Left ventricle myocardium inferior (tissue), 1 donor: ENCODE measurements around the gene WWC2. TPM values are rescaled to one million over a fixed set of nuclear protein-coding genes. Genes with fewer than 3 reads are reported as not detected.

Experiments used
- DNase-seq: peaks from one replicate; pipeline ENCODE4 v3.0.0-alpha.2; 2020
- H3K27ac ChIP-seq: fragments of 200-600 bp; replicated peaks from 2 replicates; pipeline ENCODE4 v1.8.0; 2021
- H3K27me3 ChIP-seq: fragments of 200-600 bp; 2 replicates; pipeline ENCODE4 v1.8.0; 2021; ENCODE audit warnings: low read depth
- H3K36me3 ChIP-seq: fragments of 200-600 bp; 2 replicates; pipeline ENCODE4 v1.8.0; 2021
- H3K4me1 ChIP-seq: fragments of 200-600 bp; 2 replicates; pipeline ENCODE4 v1.8.0; 2021
- H3K4me3 ChIP-seq: fragments of 200-600 bp; 2 replicates; pipeline ENCODE4 v1.8.0; 2021; ENCODE audit warnings: mild to moderate bottlenecking, moderate library complexity
- H3K9me3 ChIP-seq: fragments of 200-600 bp; replicated peaks from 2 replicates; pipeline ENCODE4 v1.8.0; 2021
- intact Hi-C: fragments of 100-400 bp; cut with micrococcal nuclease; formaldehyde crosslinking; loops from one replicate; pipeline ENCODE4 v1.11.0; 2022
- total RNA-seq: library from RNA; stranded (reverse); fragmentation: NEBNext Ultra II Directional; extraction: Animal tissue kit (Norgen Biotek cat#: 25700); gene quantifications from one replicate; pipeline ENCODE4 v1.2.1, GENCODE V29; 2021
- TF ChIP-seq, protein P1 (sequence below): fragments of 200-600 bp; IDR thresholded peaks from 2 replicates; pipeline ENCODE4 v1.8.0; 2021; ENCODE audit warnings: antibody characterized with exemption, mild to moderate bottlenecking, borderline replicate concordance
- donor health status: DM: no; HTN: yes; CAD: no; lungs with severe emphysema.

WWC2 gene
- total RNA-seq, 1 donor from 2014 or later: 42.3 TPM

DNA sequence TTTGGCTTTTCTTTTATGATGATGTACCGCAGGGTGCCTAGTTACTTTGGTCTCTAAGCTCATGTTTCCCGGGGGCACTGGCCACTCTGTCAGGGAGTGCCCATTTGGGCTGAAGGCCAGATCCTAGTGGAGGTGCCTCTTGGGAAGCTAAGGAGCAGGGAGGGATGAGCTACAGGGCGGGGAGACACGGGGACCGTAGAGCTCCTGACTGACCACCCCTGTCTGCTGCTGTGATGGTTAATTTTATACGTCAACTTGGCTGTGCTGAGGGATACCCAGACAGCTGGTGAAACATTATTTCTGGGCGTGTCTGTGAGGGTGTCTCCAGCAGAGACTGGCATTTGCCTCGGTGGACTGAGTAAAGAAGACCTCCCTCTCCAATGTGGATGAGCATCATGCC, 248.1 kb downstream of the WWC2 start:
- Histone ChIP-seq H3K9me3 (no peaks in the 10 kb centered on the region), H3K4me1 (peaks cover 10% of the 10 kb centered on the region), H3K27ac (no peak overlapping the region), H3K36me3 (no peaks in the 10 kb centered on the region), H3K4me3 (no peak overlapping the region), H3K27me3 (peaks cover 70% of the 10 kb centered on the region)
- no peak for DNase-seq
- intact Hi-C loops: no loop called here
- TF ChIP-seq, protein P1, sequence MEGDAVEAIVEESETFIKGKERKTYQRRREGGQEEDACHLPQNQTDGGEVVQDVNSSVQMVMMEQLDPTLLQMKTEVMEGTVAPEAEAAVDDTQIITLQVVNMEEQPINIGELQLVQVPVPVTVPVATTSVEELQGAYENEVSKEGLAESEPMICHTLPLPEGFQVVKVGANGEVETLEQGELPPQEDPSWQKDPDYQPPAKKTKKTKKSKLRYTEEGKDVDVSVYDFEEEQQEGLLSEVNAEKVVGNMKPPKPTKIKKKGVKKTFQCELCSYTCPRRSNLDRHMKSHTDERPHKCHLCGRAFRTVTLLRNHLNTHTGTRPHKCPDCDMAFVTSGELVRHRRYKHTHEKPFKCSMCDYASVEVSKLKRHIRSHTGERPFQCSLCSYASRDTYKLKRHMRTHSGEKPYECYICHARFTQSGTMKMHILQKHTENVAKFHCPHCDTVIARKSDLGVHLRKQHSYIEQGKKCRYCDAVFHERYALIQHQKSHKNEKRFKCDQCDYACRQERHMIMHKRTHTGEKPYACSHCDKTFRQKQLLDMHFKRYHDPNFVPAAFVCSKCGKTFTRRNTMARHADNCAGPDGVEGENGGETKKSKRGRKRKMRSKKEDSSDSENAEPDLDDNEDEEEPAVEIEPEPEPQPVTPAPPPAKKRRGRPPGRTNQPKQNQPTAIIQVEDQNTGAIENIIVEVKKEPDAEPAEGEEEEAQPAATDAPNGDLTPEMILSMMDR: no peak

DNA sequence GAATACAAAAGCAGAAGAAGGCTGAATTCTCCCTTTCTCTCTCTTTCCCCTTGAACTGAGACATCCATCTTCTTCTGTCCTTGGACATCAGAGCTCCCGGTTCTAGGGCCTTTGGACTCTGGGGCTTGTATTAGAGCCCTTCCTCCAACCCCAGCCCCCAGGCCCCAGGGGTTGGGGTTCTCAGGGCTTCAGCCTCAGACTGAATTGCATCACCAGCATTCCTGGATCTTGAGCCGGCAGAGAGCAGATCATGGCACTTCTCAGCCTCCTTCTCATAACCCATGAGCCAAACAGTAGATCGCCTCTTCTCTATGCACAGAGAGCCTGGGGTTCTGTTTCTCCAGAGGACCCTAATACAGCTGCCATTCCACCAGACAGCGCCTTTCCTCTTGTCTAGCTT, 248.5 kb downstream of the WWC2 start:
- no peak for DNase-seq

DNA sequence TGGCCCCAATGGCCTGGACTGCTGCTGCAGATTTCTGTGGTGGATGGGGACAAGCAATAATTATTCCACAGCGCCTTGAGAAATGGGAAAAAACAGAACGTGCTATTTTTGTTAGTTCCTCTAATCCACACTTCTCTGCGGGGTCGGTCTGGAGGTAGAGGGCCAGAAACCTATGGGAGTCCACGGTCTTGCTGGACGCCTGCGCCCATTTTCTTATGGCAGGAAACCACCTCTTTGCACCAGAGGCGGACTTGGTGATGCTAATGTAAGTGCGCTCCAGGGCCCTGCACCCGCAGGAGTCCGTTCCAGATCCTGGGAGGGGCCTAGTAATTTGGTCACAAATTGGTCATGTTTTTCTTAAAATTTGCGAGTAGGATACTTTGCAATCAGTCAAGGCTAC, 249.1 kb downstream of the WWC2 start:
- no peaks in the 10 kb centered on the region for H3K9me3 ChIP-seq
- no peak overlapping the region for H3K27ac ChIP-seq
- intact Hi-C loops: no loop called here
- H3K4me3 ChIP-seq: no peak overlapping the region
- peaks cover 2% of the 10 kb centered on the region for H3K4me1 ChIP-seq
- no peaks in the 10 kb centered on the region for H3K36me3 ChIP-seq
- no peak for DNase-seq
- H3K27me3 ChIP-seq: peaks cover 60% of the 10 kb centered on the region
- TF ChIP-seq, protein P1: no peak

More for the DNA sequence above, 248.5 kb downstream of the WWC2 start:
- no peak overlapping the region for H3K27ac ChIP-seq
- no peak overlapping the region for H3K4me3 ChIP-seq
- H3K9me3 ChIP-seq: no peaks in the 10 kb centered on the region
- H3K4me1 ChIP-seq: peaks cover 8% of the 10 kb centered on the region
- intact Hi-C loops: no loop called here
- peaks cover 66% of the 10 kb centered on the region for H3K27me3 ChIP-seq
- TF ChIP-seq, protein P1: no peak
- H3K36me3 ChIP-seq: no peaks in the 10 kb centered on the region

DNA sequence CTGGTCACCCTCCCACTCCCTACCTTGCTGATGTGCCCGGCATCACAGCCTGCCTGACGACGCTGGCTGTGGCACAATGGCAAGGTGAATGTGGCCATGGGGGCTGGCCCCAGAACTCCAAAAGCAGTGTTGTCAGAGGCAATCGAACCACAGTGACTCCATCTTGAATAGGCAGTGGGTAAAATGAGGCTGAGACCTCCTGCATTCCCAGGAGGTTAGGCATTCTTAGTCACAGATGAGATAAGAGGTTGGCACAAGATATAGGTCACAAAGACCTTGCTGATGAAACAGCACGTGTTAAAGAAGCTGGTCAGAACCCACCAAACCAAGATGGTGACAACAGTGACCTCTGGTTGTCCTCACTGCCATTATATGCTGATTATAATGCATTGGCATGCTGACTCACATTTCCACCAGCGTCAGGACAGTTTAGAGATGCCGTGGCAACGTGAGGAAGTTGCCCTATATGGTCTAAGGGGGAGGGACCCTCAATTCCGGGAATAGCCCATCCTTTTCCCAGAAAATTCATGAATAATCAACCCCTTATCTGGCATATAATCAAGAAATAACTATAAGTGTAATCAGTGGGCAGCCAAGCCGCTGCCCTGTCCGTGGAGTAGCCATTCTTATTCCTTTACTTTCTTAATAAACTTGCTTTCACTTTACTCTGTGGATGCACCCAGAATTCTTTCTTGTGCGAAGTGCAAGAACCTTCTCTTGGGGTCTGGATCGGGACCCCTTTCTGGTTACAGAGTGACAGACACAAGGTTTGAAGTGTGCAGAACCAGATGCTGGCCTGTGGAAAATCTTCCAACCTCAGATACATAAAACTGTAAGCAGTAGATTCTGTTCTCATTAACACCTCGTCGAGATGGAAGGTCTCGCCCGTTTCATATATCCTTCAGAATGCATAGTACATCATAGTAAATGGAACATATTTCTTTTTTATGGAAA, 249.9 kb downstream of the WWC2 start:
- intact Hi-C loops: no loop called here
- peaks cover 59% of the 10 kb centered on the region for H3K27me3 ChIP-seq
- no peak for DNase-seq
- no peaks in the 10 kb centered on the region for H3K4me1 ChIP-seq
- no peaks in the 10 kb centered on the region for H3K9me3 ChIP-seq
- H3K27ac ChIP-seq: no peak overlapping the region
- no peak overlapping the region for H3K4me3 ChIP-seq
- TF ChIP-seq, protein P1: no peak
- H3K36me3 ChIP-seq: no peaks in the 10 kb centered on the region

DNA sequence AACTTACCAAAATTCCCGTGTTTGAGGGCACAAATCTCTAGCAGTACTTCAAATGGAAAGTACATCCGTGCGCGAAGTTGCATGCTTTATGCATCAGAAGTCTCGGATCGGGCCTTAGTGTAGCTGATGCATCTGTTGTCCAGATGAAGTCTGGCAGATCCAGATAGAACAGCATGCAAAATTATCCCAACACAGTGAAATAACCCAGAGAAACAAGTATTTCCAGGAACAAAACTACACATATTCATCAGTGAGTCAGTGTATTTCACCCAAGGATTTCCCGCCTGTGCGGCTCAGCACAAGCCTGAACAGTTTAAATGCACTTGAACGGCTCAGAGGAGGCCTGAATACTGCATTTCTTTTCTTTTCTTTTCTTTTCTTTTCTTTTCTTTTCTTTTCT, 250.6 kb downstream of the WWC2 start:
- no peaks in the 10 kb centered on the region for H3K9me3 ChIP-seq
- TF ChIP-seq, protein P1: no peak
- no peaks in the 10 kb centered on the region for H3K36me3 ChIP-seq
- H3K27me3 ChIP-seq: peaks cover 59% of the 10 kb centered on the region
- DNase-seq: no peak
- no peaks in the 10 kb centered on the region for H3K4me1 ChIP-seq
- H3K27ac ChIP-seq: no peak overlapping the region
- intact Hi-C loops: no loop called here
- H3K4me3 ChIP-seq: no peak overlapping the region
